Measurements from ENCODE around the gene HMGXB3.
"Not testable (repeated sequence)": the region's sequence is repeated elsewhere in the genome, so short reads cannot be mapped to it uniquely, and the experiment has no call there.

HMGXB3 gene

DNA sequence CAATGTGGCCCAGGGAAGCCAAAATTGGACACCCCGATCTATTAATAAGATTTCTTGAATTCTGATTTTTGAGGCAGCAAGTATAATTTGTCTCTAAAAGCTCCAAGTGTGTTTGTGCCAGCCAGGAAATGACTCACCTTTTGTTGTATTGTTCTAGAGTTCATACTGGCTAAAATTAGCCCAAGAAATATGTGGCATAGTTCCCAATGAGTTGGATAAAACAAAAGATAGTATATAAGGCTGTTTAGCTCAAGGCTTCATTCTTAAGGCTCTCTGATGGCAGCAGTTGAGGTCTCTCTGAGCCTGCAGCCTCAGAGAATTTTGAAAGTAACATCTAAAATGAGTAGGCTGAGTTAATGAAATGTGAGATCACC is 21.6 kb downstream of the HMGXB3 start:
- Mint-ChIP-seq H3K9me3 (no peaks in the 10 kb centered on the region), H3K27me3 (ENCODE audit: low read depth) (no peaks in the 10 kb centered on the region), H3K4me1 (ENCODE audit: low read depth) (peaks cover 12% of the 10 kb centered on the region), H3K27ac (peak overlapping the region; percentile 55), H3K4me3 (no peak overlapping the region), H3K36me3 (ENCODE audit: low read depth) (peaks cover 71% of the 10 kb centered on the region)
- no peak for DNase-seq (ENCODE audit: low spot score)

- Mint-ChIP-seq H3K4me1 (ENCODE audit: low read depth) (peaks cover 12% of the 10 kb centered on the region), H3K36me3 (ENCODE audit: low read depth) (peaks cover 65% of the 10 kb centered on the region), H3K27ac (no peak overlapping the region), H3K27me3 (ENCODE audit: low read depth) (no peaks in the 10 kb centered on the region), H3K4me3 (no peak overlapping the region), H3K9me3 (no peaks in the 10 kb centered on the region)
- no peak for DNase-seq (ENCODE audit: low spot score)
Observed at GRCh38 chr5:150022681-150023080, 22.1 kb downstream of the HMGXB3 start.

DNA sequence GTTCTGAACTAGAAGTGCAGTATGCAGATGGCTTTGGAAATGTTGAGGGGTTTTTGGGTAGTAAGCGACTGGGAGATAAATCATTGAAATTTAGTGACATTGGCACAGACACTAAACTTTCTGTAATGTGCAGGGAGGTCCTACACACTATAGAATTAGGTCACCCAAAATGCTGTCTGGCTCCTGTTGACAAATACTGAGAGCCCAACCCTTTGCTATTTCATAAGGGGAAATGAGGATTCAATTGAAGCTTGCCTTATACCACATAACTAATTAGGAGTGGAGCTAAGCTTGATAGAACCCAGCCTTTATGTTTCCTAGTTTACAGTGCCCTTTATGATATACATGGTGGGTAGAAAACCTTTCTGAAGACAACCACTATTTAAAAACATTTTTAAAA is 22.6 kb downstream of the HMGXB3 start:
- Mint-ChIP-seq H3K27ac (no peak overlapping the region), H3K4me1 (ENCODE audit: low read depth) (peaks cover 12% of the 10 kb centered on the region), H3K9me3 (no peaks in the 10 kb centered on the region), H3K27me3 (ENCODE audit: low read depth) (no peaks in the 10 kb centered on the region), H3K36me3 (ENCODE audit: low read depth) (peaks cover 67% of the 10 kb centered on the region), H3K4me3 (no peak overlapping the region)
- DNase-seq (ENCODE audit: low spot score) = no peak

- Mint-ChIP-seq H3K4me3 (no peak overlapping the region), H3K27ac (no peak overlapping the region), H3K27me3 (ENCODE audit: low read depth) (no peaks in the 10 kb centered on the region), H3K36me3 (ENCODE audit: low read depth) (peaks cover 59% of the 10 kb centered on the region), H3K9me3 (no peaks in the 10 kb centered on the region), H3K4me1 (ENCODE audit: low read depth) (peaks cover 12% of the 10 kb centered on the region)
- no peak for DNase-seq (ENCODE audit: low spot score)
Observed at GRCh38 chr5:150024346-150024984, 23.9 kb downstream of the HMGXB3 start.

DNA sequence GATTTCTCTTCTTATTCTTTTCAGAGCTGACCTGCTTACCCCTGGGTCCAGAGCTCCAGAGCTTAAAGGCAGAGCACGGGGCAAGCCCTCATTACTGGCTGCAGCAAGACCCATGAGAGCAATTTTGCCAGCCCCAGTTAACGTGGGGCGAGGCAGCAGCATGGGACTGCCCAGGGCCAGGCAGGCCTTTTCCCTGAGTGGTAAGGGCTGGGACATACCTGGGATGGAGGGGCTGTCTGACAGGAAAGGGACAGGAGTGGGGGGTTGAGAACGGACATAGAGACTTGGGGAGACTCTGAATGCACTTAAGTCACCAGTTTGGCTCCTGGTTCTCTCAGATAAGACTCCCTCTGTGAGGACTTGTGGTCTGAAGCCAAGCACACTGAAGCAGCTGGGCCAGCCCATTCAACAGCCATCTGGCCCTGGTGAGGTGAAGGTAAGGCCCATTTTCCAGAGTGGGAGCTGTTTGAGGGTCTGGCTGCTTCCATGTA is 26.2 kb downstream of the HMGXB3 start:
- H3K27ac Mint-ChIP-seq = no peak overlapping the region
- no peaks in the 10 kb centered on the region for H3K27me3 Mint-ChIP-seq (ENCODE audit: low read depth)
- no peak for DNase-seq (ENCODE audit: low spot score)
- H3K9me3 Mint-ChIP-seq = no peaks in the 10 kb centered on the region
- peaks cover 6% of the 10 kb centered on the region for H3K4me1 Mint-ChIP-seq (ENCODE audit: low read depth)
- no peak overlapping the region for H3K4me3 Mint-ChIP-seq
- peaks cover 50% of the 10 kb centered on the region for H3K36me3 Mint-ChIP-seq (ENCODE audit: low read depth)

DNA sequence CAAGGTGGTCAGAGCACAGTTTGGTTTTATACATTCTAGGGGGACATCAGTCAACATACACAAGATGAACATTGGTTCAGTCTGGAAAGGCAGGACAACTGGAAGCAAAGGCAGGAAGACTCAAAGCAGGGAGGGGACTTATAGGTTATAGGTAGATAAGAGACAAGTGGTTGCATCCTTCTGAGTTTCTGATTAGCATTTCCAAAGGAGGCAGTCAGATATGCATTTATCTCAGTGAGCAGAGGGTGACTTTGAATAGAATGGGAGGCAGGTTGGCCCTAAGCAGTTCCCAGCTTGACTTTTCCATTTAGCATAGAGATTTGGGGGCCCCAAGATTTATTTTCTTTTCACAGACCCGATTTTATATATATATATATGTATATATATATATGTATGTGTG is 27.5 kb downstream of the HMGXB3 start:
- not testable (repeated sequence) for H3K4me1 Mint-ChIP-seq (ENCODE audit: low read depth); H3K27me3 Mint-ChIP-seq (ENCODE audit: low read depth); H3K4me3 Mint-ChIP-seq; H3K9me3 Mint-ChIP-seq; DNase-seq (ENCODE audit: low spot score); H3K27ac Mint-ChIP-seq
- H3K36me3 Mint-ChIP-seq (ENCODE audit: low read depth) = peaks cover 45% of the 10 kb centered on the region

GRCh38 chr5:150033334-150033733 is 32.8 kb downstream of the HMGXB3 start:
- no peak for DNase-seq (ENCODE audit: low spot score)
- no peaks in the 10 kb centered on the region for H3K27me3 Mint-ChIP-seq (ENCODE audit: low read depth)
- H3K4me3 Mint-ChIP-seq = no peak overlapping the region
- H3K4me1 Mint-ChIP-seq (ENCODE audit: low read depth) = peaks cover 3% of the 10 kb centered on the region
- no peak overlapping the region for H3K27ac Mint-ChIP-seq
- no peaks in the 10 kb centered on the region for H3K9me3 Mint-ChIP-seq
- peaks cover 53% of the 10 kb centered on the region for H3K36me3 Mint-ChIP-seq (ENCODE audit: low read depth)

GRCh38 chr5:150034662-150035061 is 34.1 kb downstream of the HMGXB3 start:
- Mint-ChIP-seq H3K4me3 (no peak overlapping the region), H3K36me3 (ENCODE audit: low read depth) (peaks cover 55% of the 10 kb centered on the region), H3K27me3 (ENCODE audit: low read depth) (no peaks in the 10 kb centered on the region)

DNA sequence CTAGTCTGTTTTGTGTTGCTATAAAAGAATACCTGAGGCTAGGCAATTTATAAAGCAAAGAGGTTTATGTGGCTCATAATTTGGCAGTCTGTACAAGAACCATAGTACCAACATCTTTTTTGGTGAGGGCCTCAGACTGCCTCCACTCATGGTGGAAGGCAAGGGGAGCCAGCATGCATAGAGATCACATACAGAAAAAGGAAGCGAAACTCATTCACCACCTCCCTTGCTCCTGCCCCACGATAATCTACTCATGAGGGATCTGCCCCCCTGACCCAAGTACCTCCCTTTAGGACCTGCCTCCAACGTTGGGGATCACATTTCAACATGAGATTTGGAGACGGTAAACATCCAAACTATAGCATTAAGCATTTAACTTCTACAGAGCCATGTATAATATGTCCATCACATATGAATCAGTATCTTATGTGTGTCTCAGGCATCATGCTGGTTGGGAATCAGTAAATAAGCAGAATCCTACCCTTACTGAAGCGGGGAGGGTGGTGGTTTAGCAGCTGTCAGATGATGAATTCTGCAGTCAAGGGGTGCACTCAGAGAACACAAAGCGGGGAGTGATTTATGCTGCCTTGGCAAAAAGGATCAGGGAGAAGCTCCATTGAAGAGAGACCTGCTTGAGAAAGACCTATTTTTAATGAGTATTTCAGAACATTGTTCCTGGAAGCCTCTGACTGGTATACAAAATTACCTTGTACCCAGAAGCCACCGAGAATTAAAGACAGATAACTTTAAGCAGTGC is 34.8 kb downstream of the HMGXB3 start:
- Mint-ChIP-seq H3K4me1 (ENCODE audit: low read depth) (peaks cover 3% of the 10 kb centered on the region), H3K27me3 (ENCODE audit: low read depth) (no peaks in the 10 kb centered on the region), H3K9me3 (no peaks in the 10 kb centered on the region), H3K27ac (no peak overlapping the region), H3K36me3 (ENCODE audit: low read depth) (peaks cover 57% of the 10 kb centered on the region), H3K4me3 (no peak overlapping the region)
- DNase-seq (ENCODE audit: low spot score) = no peak

More at GRCh38 chr5:150034662-150035061, 34.1 kb downstream of the HMGXB3 start:
- no peak for DNase-seq (ENCODE audit: low spot score)
- Mint-ChIP-seq H3K4me1 (ENCODE audit: low read depth) (peaks cover 3% of the 10 kb centered on the region), H3K9me3 (no peaks in the 10 kb centered on the region), H3K27ac (no peak overlapping the region)

- no peak overlapping the region for H3K27ac Mint-ChIP-seq
- peaks cover 3% of the 10 kb centered on the region for H3K4me1 Mint-ChIP-seq (ENCODE audit: low read depth)
- H3K9me3 Mint-ChIP-seq = no peaks in the 10 kb centered on the region
- no peaks in the 10 kb centered on the region for H3K27me3 Mint-ChIP-seq (ENCODE audit: low read depth)
- H3K4me3 Mint-ChIP-seq = no peak overlapping the region
- no peak for DNase-seq (ENCODE audit: low spot score)
- H3K36me3 Mint-ChIP-seq (ENCODE audit: low read depth) = peaks cover 62% of the 10 kb centered on the region
Observed at GRCh38 chr5:150036513-150036912, 36.0 kb downstream of the HMGXB3 start.

DNA sequence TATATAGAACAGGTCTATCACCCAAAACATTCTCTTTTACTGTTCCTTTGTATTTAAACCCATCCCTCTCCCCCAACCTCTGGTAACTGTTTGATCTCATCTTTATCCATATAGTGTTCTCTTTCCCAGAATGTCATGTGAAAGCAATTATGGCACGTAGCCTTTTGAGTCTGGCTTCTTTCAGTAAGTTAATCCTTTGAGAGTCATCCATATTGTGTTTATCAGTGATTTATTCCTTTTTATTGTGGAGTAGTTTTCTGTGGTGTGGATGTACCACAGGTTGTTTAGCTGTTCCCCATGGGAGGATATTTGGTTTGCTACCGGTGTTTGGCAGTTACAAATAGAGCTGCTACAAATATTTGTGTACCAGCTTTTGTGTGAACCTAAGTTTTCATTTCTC is 38.0 kb downstream of the HMGXB3 start:
- no peak overlapping the region for H3K27ac Mint-ChIP-seq
- H3K4me3 Mint-ChIP-seq = no peak overlapping the region
- H3K27me3 Mint-ChIP-seq (ENCODE audit: low read depth) = no peaks in the 10 kb centered on the region
- H3K36me3 Mint-ChIP-seq (ENCODE audit: low read depth) = peaks cover 58% of the 10 kb centered on the region
- no peak for DNase-seq (ENCODE audit: low spot score)
- H3K9me3 Mint-ChIP-seq = no peaks in the 10 kb centered on the region
- H3K4me1 Mint-ChIP-seq (ENCODE audit: low read depth) = peaks cover 10% of the 10 kb centered on the region

DNA sequence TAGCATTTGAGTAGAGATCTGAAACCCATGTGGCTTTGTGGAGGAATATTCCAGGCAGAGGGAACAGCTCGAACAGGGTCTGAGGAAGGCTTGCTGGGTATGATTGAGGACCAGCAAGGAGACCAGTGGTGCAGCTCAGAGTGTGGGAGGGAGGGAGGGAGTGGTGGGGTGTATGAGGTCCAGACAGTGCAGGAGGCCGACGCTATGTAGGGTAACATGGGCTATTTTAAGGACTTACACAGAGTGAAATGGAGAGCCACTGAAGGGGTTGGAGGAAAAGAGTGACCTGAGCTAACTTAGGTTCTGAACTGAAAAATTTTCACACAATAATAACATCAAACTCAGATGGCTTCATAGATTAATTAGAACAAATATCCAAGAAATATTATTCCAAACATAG is 41.9 kb downstream of the HMGXB3 start:
- H3K36me3 Mint-ChIP-seq (ENCODE audit: low read depth) = peaks cover 55% of the 10 kb centered on the region
- no peak for DNase-seq (ENCODE audit: low spot score)
- no peak overlapping the region for H3K4me3 Mint-ChIP-seq
- no peaks in the 10 kb centered on the region for H3K27me3 Mint-ChIP-seq (ENCODE audit: low read depth)
- H3K27ac Mint-ChIP-seq = no peak overlapping the region
- no peaks in the 10 kb centered on the region for H3K9me3 Mint-ChIP-seq
- H3K4me1 Mint-ChIP-seq (ENCODE audit: low read depth) = peaks cover 15% of the 10 kb centered on the region

DNA sequence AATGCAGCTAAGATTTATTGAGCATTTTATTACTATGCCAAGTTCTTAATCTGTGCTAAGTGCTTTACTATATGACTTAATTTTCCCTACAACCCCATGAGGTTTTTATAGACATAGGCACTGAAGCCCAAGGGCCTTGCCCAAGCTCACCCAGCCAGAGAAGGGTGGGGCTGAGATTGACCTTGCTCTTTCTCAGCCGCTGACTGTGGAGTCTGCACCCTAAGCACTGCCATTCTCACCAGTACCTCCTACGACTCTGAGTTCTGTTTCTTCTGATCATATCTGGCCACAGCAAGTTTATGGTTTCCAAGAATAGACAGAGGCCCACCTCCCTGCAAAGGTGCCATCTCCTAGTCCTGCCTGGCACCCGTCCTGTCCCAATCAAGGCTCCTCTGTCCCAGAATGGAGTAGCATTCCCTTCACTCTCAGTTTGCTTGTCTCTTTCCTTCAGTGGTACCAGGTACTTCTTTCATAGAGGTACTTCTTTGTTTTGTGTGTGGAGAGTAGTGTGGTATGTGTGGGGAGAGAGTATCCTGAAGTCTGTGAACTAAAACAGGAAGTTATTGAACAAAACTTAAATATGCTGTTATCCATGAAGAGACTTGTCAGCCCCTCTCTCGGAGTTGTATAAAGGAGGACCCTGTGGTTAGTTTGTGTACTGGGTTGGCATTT is 43.3 kb downstream of the HMGXB3 start:
- peak overlapping the region; percentile 35 for H3K4me3 Mint-ChIP-seq
- peaks cover 15% of the 10 kb centered on the region for H3K4me1 Mint-ChIP-seq (ENCODE audit: low read depth)
- peaks cover 55% of the 10 kb centered on the region for H3K36me3 Mint-ChIP-seq (ENCODE audit: low read depth)
- peak overlapping the region; percentile 58 for H3K27ac Mint-ChIP-seq
- no peaks in the 10 kb centered on the region for H3K27me3 Mint-ChIP-seq (ENCODE audit: low read depth)
- no peaks in the 10 kb centered on the region for H3K9me3 Mint-ChIP-seq
- DNase-seq (ENCODE audit: low spot score) = no peak

DNA sequence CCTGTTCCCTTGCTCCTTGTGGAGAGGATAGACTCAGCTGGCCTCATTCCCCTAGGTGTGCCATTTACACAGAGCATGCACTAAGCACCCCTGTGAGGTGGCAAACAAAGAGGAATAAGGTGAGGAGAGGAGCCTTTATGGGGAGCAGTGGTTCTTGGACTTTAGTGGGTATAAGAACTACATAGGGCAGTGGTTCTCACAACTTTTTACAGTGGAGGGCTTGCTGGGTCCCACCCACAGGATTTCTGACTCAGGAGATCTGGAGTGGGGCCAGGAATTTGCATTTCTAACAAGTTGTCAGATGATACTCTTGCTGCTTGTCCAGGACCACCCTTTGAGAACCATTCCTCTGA is 43.8 kb downstream of the HMGXB3 start:
- peaks cover 15% of the 10 kb centered on the region for H3K4me1 Mint-ChIP-seq (ENCODE audit: low read depth)
- DNase-seq (ENCODE audit: low spot score) = no peak
- no peaks in the 10 kb centered on the region for H3K9me3 Mint-ChIP-seq
- H3K4me3 Mint-ChIP-seq = no peak overlapping the region
- H3K36me3 Mint-ChIP-seq (ENCODE audit: low read depth) = peaks cover 60% of the 10 kb centered on the region
- no peaks in the 10 kb centered on the region for H3K27me3 Mint-ChIP-seq (ENCODE audit: low read depth)
- H3K27ac Mint-ChIP-seq = no peak overlapping the region

All from T-helper 2 cell treated with Interferon-gamma antibody and Interleukin-4, amounts not matched to agents 5 μg/mL and 100 μg/mL, for 36 hours (primary cell).